ENCODE measurements around the gene CHD9NB. TPM values are rescaled to one million over a fixed set of nuclear protein-coding genes. Genes with fewer than 3 reads are reported as not detected.

Gene CHD9NB
- total RNA-seq (2014; rRNA removed) (0.40 TPM in 1 of 2 replicates, not detected in the other), Bru-seq, nascent RNA (percentile 32 among the genes with signal in this experiment), BruChase-seq, experiment 1, labeled RNA remaining after a 6-hour chase (percentile 20 among the genes with signal in this experiment), BruChase-seq, experiment 2, labeled RNA remaining after a 2-hour chase (percentile 28 among the genes with signal in this experiment)
- long read RNA-seq, result 0 reads

GRCh38 chr16:53052519-53053501, at the start of gene CHD9NB:
Gene CHD9NB (minus strand): TSS chr16:53052897. CDS start chr16:53044158, 8,739 bp downstream.
- ChIA-PET POLR2A (ENCODE audit: unreplicated experiment) (no interaction called here), CTCF (interaction anchor here (0.7 kb wide), 1 partner anchor 8 kb away, joined by 4 read pairs; no protein-coding TSS in a partner anchor)
- TF ChIP-seq CTCF (conservative IDR thresholded peaks at IDR 0.05; ENCODE audit: low read depth, low read length) (no peak), EZH2 (IDR thresholded peaks at IDR 0.05; ENCODE audit: low read length, unreplicated experiment) (no peak), EZH2phosphoT487 (IDR thresholded peaks at IDR 0.05; ENCODE audit: borderline replicate concordance, low read length) (no peak)
- peak within 1 kb of the TSS; percentile 46 for H3K4me2 ChIP-seq (ENCODE audit: low read length)
- intact Hi-C loops (cut with micrococcal nuclease), result loop anchor here (5.0 to 10.0 kb wide), 3 partner anchors 232 to 452 kb away; partner anchors contain the start of gene AKTIP
- H3K9ac ChIP-seq (ENCODE audit: low read length), result no peak within 1 kb of the TSS
- H3K27me3 ChIP-seq (ENCODE audit: low read length), result no peaks in the 10 kb centered on the region
- no peaks in the 10 kb centered on the region for H3F3A ChIP-seq (ENCODE audit: low read length, unreplicated experiment)
- no peaks in the 10 kb centered on the region for H3K9me2 ChIP-seq (replicated peaks; ENCODE audit: low read length)
- no peaks in the 10 kb centered on the region for H3K36me3 ChIP-seq (ENCODE audit: low read depth, low read length)
- peaks cover 19% of the 10 kb centered on the region for H3K4me1 ChIP-seq (ENCODE audit: insufficient read depth, low read length)
- H4K20me1 ChIP-seq (ENCODE audit: low read length), result no peaks in the 10 kb centered on the region
- ATAC-seq (peak; percentile 37), DNase-seq (peak; percentile 71)
- peak within 1 kb of the TSS; percentile 26; the same call in 1 of the 2 replicates for H2AFZ ChIP-seq (ENCODE audit: low read length)
- H3K4me3 ChIP-seq (ENCODE audit: low read length), result peak within 1 kb of the TSS; percentile 23; the same call in 1 of the 2 replicates
- peaks cover 25% of the 10 kb centered on the region for H3K79me2 ChIP-seq (ENCODE audit: low read length)
- no TSS peak for BruUV-seq (replicated peaks)
- H3K9me3 ChIP-seq (ENCODE audit: low read length), result no peaks in the 10 kb centered on the region
- no peak within 1 kb of the TSS for H3K27ac ChIP-seq (ENCODE audit: low read length)

DNA sequence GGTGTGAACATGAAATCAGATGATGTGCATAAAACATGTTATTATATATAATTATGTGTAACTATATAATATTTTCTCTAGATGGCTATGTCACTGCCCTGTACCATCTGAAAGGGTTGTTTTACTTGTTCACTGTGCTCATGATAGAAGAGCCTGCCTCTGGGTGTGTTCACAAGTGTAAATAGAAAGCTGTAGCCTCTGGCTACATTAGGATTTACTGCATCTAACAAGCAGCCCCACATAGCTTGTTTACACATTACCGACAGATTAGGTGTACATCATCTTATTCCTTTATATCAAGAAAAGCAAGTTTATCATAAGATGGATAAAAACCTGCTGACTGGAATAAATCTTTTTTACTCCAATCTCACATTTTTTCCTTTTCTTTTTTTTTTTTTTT, 48.2 kb upstream of the CHD9NB start:
- Histone ChIP-seq H3K36me3 (ENCODE audit: low read depth, low read length) (peaks cover 17% of the 10 kb centered on the region), H3F3A (ENCODE audit: low read length, unreplicated experiment) (peaks cover 7% of the 10 kb centered on the region), H3K4me1 (ENCODE audit: insufficient read depth, low read length) (peaks cover 17% of the 10 kb centered on the region), H3K9me3 (ENCODE audit: low read length) (peaks cover 8% of the 10 kb centered on the region), H3K27ac (ENCODE audit: low read length) (no peak overlapping the region), H3K27me3 (ENCODE audit: low read length) (no peaks in the 10 kb centered on the region), H3K4me2 (ENCODE audit: low read length) (no peak overlapping the region), H4K20me1 (ENCODE audit: low read length) (no peaks in the 10 kb centered on the region), H3K79me2 (ENCODE audit: low read length) (0 out of 2 replicates have a peak, but pooled peaks cover 8% of the 10 kb centered on the region), H3K9ac (ENCODE audit: low read length) (no peak overlapping the region), H2AFZ (ENCODE audit: low read length) (no peak overlapping the region), H3K4me3 (ENCODE audit: low read length) (no peak overlapping the region), H3K9me2 (replicated peaks; ENCODE audit: low read length) (no peaks in the 10 kb centered on the region)
- no TSS peak for BruUV-seq (replicated peaks)
- ATAC-seq, result no peak
- DNase-seq, result peak; percentile 1
- POLR2A ChIA-PET (ENCODE audit: unreplicated experiment), result no interaction called here
- no peak for TF ChIP-seq EZH2phosphoT487 (IDR thresholded peaks at IDR 0.05; ENCODE audit: borderline replicate concordance, low read length)
- TF ChIP-seq EZH2 (IDR thresholded peaks at IDR 0.05; ENCODE audit: low read length, unreplicated experiment), result no peak
- TF ChIP-seq CTCF (conservative IDR thresholded peaks at IDR 0.05; ENCODE audit: low read depth, low read length), result no peak
- CTCF ChIA-PET, result no interaction called here
- intact Hi-C loops (cut with micrococcal nuclease), result no loop called here

All from PC-3 (cell line).